ENCODE results near the gene ERBB2. TPM values are rescaled to one million over a fixed set of nuclear protein-coding genes. Genes with fewer than 3 reads are reported as not detected.

The ERBB2 gene
- total and polyA plus RNA-seq, 2 of the 8 experiments (the other 6 are each of a cell fraction or from before 2014, with no cell fraction given): 183 to 394 TPM

- no peak for TF ChIP-seq ATF3 (IDR thresholded peaks at IDR 0.05; ENCODE audit: insufficient read depth, low read depth, low read length)
- no peak for TF ChIP-seq SUZ12 (IDR thresholded peaks at IDR 0.05; ENCODE audit: low read length)
- no peak for TF ChIP-seq BRCA1 (IDR thresholded peaks at IDR 0.05; ENCODE audit: low read depth, low read length)
- no peak for TF ChIP-seq PHF8 (conservative IDR thresholded peaks at IDR 0.05; ENCODE audit: low read depth, low read length)
- TF ChIP-seq EGR1 (IDR thresholded peaks at IDR 0.05; ENCODE audit: borderline replicate concordance, low read depth, low read length): no peak
- no peak for TF ChIP-seq CTBP2 (IDR thresholded peaks at IDR 0.05; ENCODE audit: borderline replicate concordance, insufficient read depth, insufficient read length, low read length)
- TF ChIP-seq HDAC6 (IDR thresholded peaks at IDR 0.05; ENCODE audit: low read depth, low read length): no peak
- TF ChIP-seq GABPA (IDR thresholded peaks at IDR 0.05; ENCODE audit: borderline replicate concordance, insufficient read depth, low read length): no peak
- TF ChIP-seq TEAD4 (IDR thresholded peaks at IDR 0.05; ENCODE audit: low read depth, low read length): no peak
- no peak for TF ChIP-seq TCF12 (IDR thresholded peaks at IDR 0.05; ENCODE audit: low read depth, low read length)
These were observed 39.4 kb downstream of the ERBB2 start (continued) for GRCh38 chr17:39738983-39739884.
